Measurements from ENCODE around the gene SASS6.

SASS6 gene

GRCh38 chr1:100076744-100077143, 56.0 kb downstream of the SASS6 start:
- DNase-seq (ENCODE audit: insufficient read length, low spot score) (no peak), FAIRE-seq (peak; percentile 86)
- no peak for TF ChIP-seq POLR2A (IDR thresholded peaks at IDR 0.05; ENCODE audit: low read depth, low read length)
- no peak for TF ChIP-seq POLR2AphosphoS5 (IDR thresholded peaks at IDR 0.05; ENCODE audit: low read depth, low read length)
- no peak for TF ChIP-seq POU2F2 (IDR thresholded peaks at IDR 0.05; ENCODE audit: low read depth, low read length)
- TF ChIP-seq SPI1 (IDR thresholded peaks at IDR 0.05; ENCODE audit: low read depth, low read length) = no peak
- no peak for TF ChIP-seq TAF1 (IDR thresholded peaks at IDR 0.05; ENCODE audit: low read depth, low read length)
- TF ChIP-seq PAX5 (IDR thresholded peaks at IDR 0.05; ENCODE audit: insufficient read depth, low read length, severe bottlenecking) = no peak

GRCh38 chr1:100076319-100076718, 56.4 kb downstream of the SASS6 start:
- TF ChIP-seq TAF1 (IDR thresholded peaks at IDR 0.05; ENCODE audit: low read depth, low read length) (no peak), POU2F2 (IDR thresholded peaks at IDR 0.05; ENCODE audit: low read depth, low read length) (no peak), POLR2AphosphoS5 (IDR thresholded peaks at IDR 0.05; ENCODE audit: low read depth, low read length) (no peak), POLR2A (IDR thresholded peaks at IDR 0.05; ENCODE audit: low read depth, low read length) (no peak), SPI1 (IDR thresholded peaks at IDR 0.05; ENCODE audit: low read depth, low read length) (no peak), PAX5 (IDR thresholded peaks at IDR 0.05; ENCODE audit: insufficient read depth, low read length, severe bottlenecking) (no peak)
- DNase-seq (ENCODE audit: insufficient read length, low spot score) (no peak), FAIRE-seq (no peak)

GRCh38 chr1:100075773-100076172, 57.0 kb downstream of the SASS6 start:
- no peak for DNase-seq (ENCODE audit: insufficient read length, low spot score)
- TF ChIP-seq POLR2AphosphoS5 (IDR thresholded peaks at IDR 0.05; ENCODE audit: low read depth, low read length) (no peak), SPI1 (IDR thresholded peaks at IDR 0.05; ENCODE audit: low read depth, low read length) (peak; percentile 94), POLR2A (IDR thresholded peaks at IDR 0.05; ENCODE audit: low read depth, low read length) (no peak), TAF1 (IDR thresholded peaks at IDR 0.05; ENCODE audit: low read depth, low read length) (no peak), POU2F2 (IDR thresholded peaks at IDR 0.05; ENCODE audit: low read depth, low read length) (no peak), PAX5 (IDR thresholded peaks at IDR 0.05; ENCODE audit: insufficient read depth, low read length, severe bottlenecking) (peak; percentile 11)
- no peak for FAIRE-seq

- TF ChIP-seq SPI1 (IDR thresholded peaks at IDR 0.05; ENCODE audit: low read depth, low read length) (no peak), POU2F2 (IDR thresholded peaks at IDR 0.05; ENCODE audit: low read depth, low read length) (no peak), POLR2A (IDR thresholded peaks at IDR 0.05; ENCODE audit: low read depth, low read length) (no peak), TAF1 (IDR thresholded peaks at IDR 0.05; ENCODE audit: low read depth, low read length) (no peak), PAX5 (IDR thresholded peaks at IDR 0.05; ENCODE audit: insufficient read depth, low read length, severe bottlenecking) (no peak), POLR2AphosphoS5 (IDR thresholded peaks at IDR 0.05; ENCODE audit: low read depth, low read length) (no peak)
- DNase-seq (ENCODE audit: insufficient read length, low spot score) (no peak), FAIRE-seq (peak; percentile 47)
Observed at GRCh38 chr1:100074604-100075395, 57.9 kb downstream of the SASS6 start.

GRCh38 chr1:100073531-100073930, 59.2 kb downstream of the SASS6 start:
- TF ChIP-seq PAX5 (IDR thresholded peaks at IDR 0.05; ENCODE audit: insufficient read depth, low read length, severe bottlenecking) (no peak), POLR2A (IDR thresholded peaks at IDR 0.05; ENCODE audit: low read depth, low read length) (no peak), TAF1 (IDR thresholded peaks at IDR 0.05; ENCODE audit: low read depth, low read length) (no peak)
- DNase-seq (ENCODE audit: insufficient read length, low spot score) (no peak), FAIRE-seq (peak; percentile 61)

- no peak for DNase-seq (ENCODE audit: insufficient read length, low spot score)
- TF ChIP-seq POU2F2 (IDR thresholded peaks at IDR 0.05; ENCODE audit: low read depth, low read length) (no peak), PAX5 (IDR thresholded peaks at IDR 0.05; ENCODE audit: insufficient read depth, low read length, severe bottlenecking) (no peak), POLR2A (IDR thresholded peaks at IDR 0.05; ENCODE audit: low read depth, low read length) (no peak), SPI1 (IDR thresholded peaks at IDR 0.05; ENCODE audit: low read depth, low read length) (no peak), TAF1 (IDR thresholded peaks at IDR 0.05; ENCODE audit: low read depth, low read length) (no peak)
- FAIRE-seq = no peak
Observed at GRCh38 chr1:100070201-100070939, 62.4 kb downstream of the SASS6 start.

GRCh38 chr1:100065969-100066227, 66.8 kb downstream of the SASS6 start:
- FAIRE-seq (no peak), DNase-seq (ENCODE audit: insufficient read length, low spot score) (no peak)
- TF ChIP-seq POLR2A (IDR thresholded peaks at IDR 0.05; ENCODE audit: low read depth, low read length) (no peak), PAX5 (IDR thresholded peaks at IDR 0.05; ENCODE audit: insufficient read depth, low read length, severe bottlenecking) (no peak), TAF1 (IDR thresholded peaks at IDR 0.05; ENCODE audit: low read depth, low read length) (no peak)

GRCh38 chr1:100065183-100065968, 67.4 kb downstream of the SASS6 start:
- TF ChIP-seq POU2F2 (IDR thresholded peaks at IDR 0.05; ENCODE audit: low read depth, low read length) = no peak
- TF ChIP-seq POLR2A (IDR thresholded peaks at IDR 0.05; ENCODE audit: low read depth, low read length) = no peak
- no peak for TF ChIP-seq TAF1 (IDR thresholded peaks at IDR 0.05; ENCODE audit: low read depth, low read length)
- TF ChIP-seq SPI1 (IDR thresholded peaks at IDR 0.05; ENCODE audit: low read depth, low read length) = no peak
- no peak for TF ChIP-seq POLR2AphosphoS5 (IDR thresholded peaks at IDR 0.05; ENCODE audit: low read depth, low read length)
- TF ChIP-seq PAX5 (IDR thresholded peaks at IDR 0.05; ENCODE audit: insufficient read depth, low read length, severe bottlenecking) = no peak
- FAIRE-seq = no peak
- DNase-seq (ENCODE audit: insufficient read length, low spot score) = no peak

GRCh38 chr1:100061681-100062080, 71.0 kb downstream of the SASS6 start:
- FAIRE-seq (no peak), DNase-seq (ENCODE audit: insufficient read length, low spot score) (no peak)
- no peak for TF ChIP-seq POLR2A (IDR thresholded peaks at IDR 0.05; ENCODE audit: low read depth, low read length)
- TF ChIP-seq POU2F2 (IDR thresholded peaks at IDR 0.05; ENCODE audit: low read depth, low read length) = no peak
- no peak for TF ChIP-seq PAX5 (IDR thresholded peaks at IDR 0.05; ENCODE audit: insufficient read depth, low read length, severe bottlenecking)
- TF ChIP-seq SPI1 (IDR thresholded peaks at IDR 0.05; ENCODE audit: low read depth, low read length) = no peak
- no peak for TF ChIP-seq POLR2AphosphoS5 (IDR thresholded peaks at IDR 0.05; ENCODE audit: low read depth, low read length)
- no peak for TF ChIP-seq TAF1 (IDR thresholded peaks at IDR 0.05; ENCODE audit: low read depth, low read length)
